GM19035 (cell line): Measurements from ENCODE around the gene MYRIP.

Experiments used
- ATAC-seq: cut with Tn5 transposase; IDR thresholded peaks from one replicate; pipeline ENCODE4 v1.9.1; 2021; ENCODE audit not compliant: unreplicated experiment

The MYRIP gene

GRCh38 chr3:40309418-40309924 lies 500.1 kb downstream of the MYRIP start, which contains the start of gene EIF1B:
Gene EIF1B, plus strand, starts transcription at chr3:40309707. Its CDS starts 235 bp downstream, at chr3:40309942.
- peak; percentile 95 for ATAC-seq
